Mucosa of descending colon (tissue), 3 donors: ENCODE data around the gene ELK1. TPM values are rescaled to one million over a fixed set of nuclear protein-coding genes. Genes with fewer than 3 reads are reported as not detected.

Experiments used
- ATAC-seq: fragments of 200-7000 bp; cut with Tn5 transposase; one replicate; pipeline ENCODE4 v1.9.1; 2020; ENCODE audit warnings: mild to moderate bottlenecking, moderate library complexity
- DNase-seq, 3 donors: peaks; one replicate each; pipeline ENCODE4 v3.0.0-alpha.2; 2020
- H3K36me3 ChIP-seq: fragments of 200-600 bp; one replicate; pipeline ENCODE4 v1.8.0; 2021; ENCODE audit warnings: low read depth, mild to moderate bottlenecking
- H3K4me1 ChIP-seq: fragments of 200-600 bp; one replicate; pipeline ENCODE4 v1.8.0; 2021; ENCODE audit warnings: low read depth, mild to moderate bottlenecking
- H3K4me3 ChIP-seq: fragments of 200-600 bp; one replicate; pipeline ENCODE4 v1.8.0; 2021; ENCODE audit warnings: mild to moderate bottlenecking
- H3K9me3 ChIP-seq: fragments of 200-600 bp; one replicate; pipeline ENCODE4 v1.8.0; 2021; ENCODE audit warnings: mild to moderate bottlenecking
- CTCF ChIP-seq: fragments of 200-600 bp; IDR thresholded peaks from one replicate; pipeline ENCODE4 v1.8.0; 2022; ENCODE audit warnings: antibody characterized with exemption, mild to moderate bottlenecking
- intact Hi-C, 2 donors: fragments of 100-400 bp; cut with DNase I in 1 of 2; cut with micrococcal nuclease in 1 of 2; formaldehyde crosslinking; loops; one replicate each; pipeline versions ENCODE4 v1.11.0 to v1.11.1; 2022; cut with DNase I, micrococcal nuclease
- total RNA-seq, 3 donors: library from RNA; stranded (reverse); fragmentation: NEBNext Ultra II Directional in 2 of 3; extraction: Animal tissue kit (Norgen Biotek cat#: 25700) in 2 of 3; gene quantifications; one replicate each; pipeline versions ENCODE4 v1.2.1 to v1.2.4, GENCODE V29; 2021 to 2023
- donor health status: DM: no; HTN: no; CAD: no; lungs with moderate emphysema.
- donor health status: DM: no; HTN: no; CAD: no.
- donor health status: DM: no; HTN: yes; CAD: no.

The ELK1 gene
- total RNA-seq, 3 donors from 2014 or later = 24.5 to 28.2 (median 25.8) TPM

- no peak for ATAC-seq
- DNase-seq = no peak
- Histone ChIP-seq H3K4me3 (no peak overlapping the region), H3K9me3 (no peaks in the 10 kb centered on the region), H3K36me3 (no peaks in the 10 kb centered on the region), H3K4me1 (no peaks in the 10 kb centered on the region)
- TF ChIP-seq CTCF = no peak
- intact Hi-C loops = no loop called here
Observed at GRCh38 chrX:47661539-47661938, 11.2 kb upstream of the ELK1 start.

GRCh38 chrX:47659421-47659726 lies 9.0 kb upstream of the ELK1 start:
- intact Hi-C loops = no loop called here
- no peaks in the 10 kb centered on the region for H3K36me3 ChIP-seq

DNA sequence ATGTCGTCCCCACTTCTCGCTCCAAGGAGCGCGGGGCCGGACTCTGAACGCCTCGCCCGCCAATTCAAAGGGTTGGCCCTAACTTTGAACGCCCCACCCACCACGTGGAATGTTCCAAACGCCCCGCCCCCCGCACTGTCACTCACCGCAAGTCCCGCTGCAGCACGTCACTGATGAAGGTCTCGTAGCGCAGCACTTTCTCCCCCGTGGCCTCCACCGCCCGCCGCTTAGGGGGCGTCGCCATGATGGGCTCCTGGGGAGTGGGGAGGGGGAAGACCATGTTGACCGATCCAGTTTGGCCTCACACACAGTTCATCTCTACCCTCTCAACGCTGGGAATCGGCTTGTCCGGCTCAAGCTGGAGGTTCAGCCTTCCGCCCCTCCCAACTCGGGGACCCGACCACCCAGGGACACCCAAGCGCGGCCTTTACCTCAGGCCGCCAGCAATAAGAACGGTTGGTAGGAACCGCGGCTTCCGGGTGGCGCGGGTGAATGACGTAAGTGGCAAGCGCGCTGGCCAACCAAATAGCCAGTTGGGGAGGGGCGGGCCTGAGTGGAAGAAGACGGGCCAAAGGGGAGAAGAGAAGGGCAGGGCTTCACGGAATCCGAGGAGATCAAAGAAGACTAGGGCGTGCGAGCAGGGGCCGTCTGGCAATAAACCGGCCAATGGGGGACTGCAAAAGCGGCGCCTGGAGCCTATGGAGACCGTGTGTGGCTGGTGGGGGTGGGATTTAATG lies 8.5 kb upstream of the ELK1 start, which contains the start of gene UXT:
Gene UXT, minus strand, starts transcription at position 497 of the 737 bp plus-strand sequence. Its CDS starts 253 bp downstream, at position 244.
- TF ChIP-seq CTCF = no peak
- DNase-seq (peak; percentile 94 to 96 (median 95)), ATAC-seq (peak; percentile 95)
- intact Hi-C loops = no loop called here
- H3K4me1 ChIP-seq = no peaks in the 10 kb centered on the region
- no peaks in the 10 kb centered on the region for H3K36me3 ChIP-seq
- H3K9me3 ChIP-seq = no peaks in the 10 kb centered on the region
- H3K4me3 ChIP-seq = peak within 1 kb of the TSS; percentile 17

More at GRCh38 chrX:47659421-47659726, 9.0 kb upstream of the ELK1 start:
- H3K4me1 ChIP-seq = no peaks in the 10 kb centered on the region
- ATAC-seq (no peak), DNase-seq (no peak)
- no peaks in the 10 kb centered on the region for H3K9me3 ChIP-seq
- peak overlapping the region; percentile 17 for H3K4me3 ChIP-seq
- TF ChIP-seq CTCF = no peak

- TF ChIP-seq CTCF = no peak
- ATAC-seq = no peak
- intact Hi-C loops = no loop called here
Observed at GRCh38 chrX:47658301-47658683, 7.9 kb upstream of the ELK1 start.

GRCh38 chrX:47651043-47651905 lies 911 bp upstream of the ELK1 start:
- peak; percentile 21 for ATAC-seq
- no peak for TF ChIP-seq CTCF
- peak overlapping the region; percentile 30 for H3K4me3 ChIP-seq

More at GRCh38 chrX:47658301-47658683, 7.9 kb upstream of the ELK1 start:
- Histone ChIP-seq H3K4me1 (no peaks in the 10 kb centered on the region), H3K4me3 (no peak overlapping the region), H3K9me3 (no peaks in the 10 kb centered on the region), H3K36me3 (no peaks in the 10 kb centered on the region)
- DNase-seq = no peak

More at GRCh38 chrX:47651043-47651905, 911 bp upstream of the ELK1 start:
- Histone ChIP-seq H3K36me3 (no peaks in the 10 kb centered on the region), H3K4me1 (no peaks in the 10 kb centered on the region), H3K9me3 (no peaks in the 10 kb centered on the region)
- intact Hi-C loops = no loop called here
- DNase-seq = no peak
